Erythroblast (primary cell): Measurements from ENCODE around the gene MAPK8.
A peak's percentile ranks its signal among the peaks of the same experiment; 100 is the strongest.

Experiments
- DNase-seq, 2 experiments: peaks; one replicate each; lab custom pipeline; 2025; lab: John Stamatoyannopoulos, UW
- GATA1 ChIP-seq: IDR thresholded peaks from 2 replicates; pipeline ENCODE4 v1.6.1; 2011; ENCODE audit warnings: low read depth, mild to moderate bottlenecking, control low read depth, low read length, moderate library complexity
- POLR2A ChIP-seq: IDR thresholded peaks from 2 replicates; pipeline ENCODE4 v1.6.1; 2011; ENCODE audit warnings: mild to moderate bottlenecking, low read length

MAPK8 gene

GRCh38 chr10:48459270-48460150, 153.0 kb downstream of the MAPK8 start:
- TF ChIP-seq GATA1 (no peak), POLR2A (no peak)
- DNase-seq, result no peak

DNA sequence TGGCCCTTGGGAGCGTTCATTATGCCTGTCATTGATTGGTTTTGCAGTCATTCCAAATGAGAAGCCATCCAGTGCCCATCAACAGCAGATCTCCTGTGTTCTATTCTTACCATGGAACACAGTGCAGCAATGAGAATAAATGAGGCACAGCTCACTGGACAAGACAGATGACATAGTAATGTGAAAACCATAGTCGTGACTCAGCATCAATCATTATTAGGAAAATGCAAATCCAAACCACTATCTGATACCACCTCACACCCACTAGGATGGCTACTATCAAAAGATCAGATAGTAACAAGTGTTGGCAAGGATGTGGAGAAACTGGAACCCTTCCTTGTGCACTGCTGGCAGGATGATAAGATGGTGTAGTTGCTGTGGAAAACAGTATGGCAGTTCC, 153.7 kb downstream of the MAPK8 start:
- TF ChIP-seq POLR2A (no peak), GATA1 (no peak)
- DNase-seq, result peak in 1 of 2 experiments; percentile 39

DNA sequence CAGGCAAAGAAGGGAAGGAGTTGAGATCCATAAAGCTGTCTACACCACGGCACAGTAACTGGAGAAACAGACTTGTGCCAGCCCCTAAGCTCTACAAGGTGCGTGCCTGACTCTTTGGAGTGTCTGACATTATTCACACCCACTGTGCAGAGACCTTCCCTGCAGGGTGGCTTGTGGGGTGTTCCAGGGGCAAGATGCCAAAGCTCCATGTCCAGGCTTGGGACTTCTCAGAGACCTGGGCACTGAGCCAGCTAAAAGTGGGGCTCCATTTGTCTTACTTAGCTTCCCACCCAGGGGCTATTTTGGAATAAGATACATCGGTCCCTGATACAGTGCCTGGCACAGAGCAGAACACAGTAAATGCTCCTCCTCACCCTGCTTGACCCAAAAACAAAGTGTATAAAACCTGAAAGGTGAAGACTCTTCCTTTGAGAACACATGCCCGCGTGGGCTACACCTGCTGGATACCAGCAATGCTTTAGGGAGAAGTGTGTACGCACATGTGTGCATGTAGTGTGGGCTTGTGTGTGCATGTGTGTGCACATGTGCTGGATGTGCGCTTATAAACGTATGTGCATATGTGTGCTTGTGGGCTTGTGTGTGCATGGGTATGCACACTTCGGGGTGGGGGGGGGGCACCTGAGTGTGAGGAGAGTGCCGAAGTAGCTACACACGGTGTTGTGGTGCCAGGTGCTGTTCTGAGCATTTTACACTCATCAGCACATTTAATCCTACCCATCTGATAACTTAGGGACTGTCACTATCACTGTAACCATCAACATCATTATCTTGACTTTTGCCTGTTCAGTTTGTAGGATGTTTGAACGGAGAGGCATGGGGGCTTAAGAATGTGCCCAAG, 155.4 kb downstream of the MAPK8 start:
- DNase-seq, result no peak

DNA sequence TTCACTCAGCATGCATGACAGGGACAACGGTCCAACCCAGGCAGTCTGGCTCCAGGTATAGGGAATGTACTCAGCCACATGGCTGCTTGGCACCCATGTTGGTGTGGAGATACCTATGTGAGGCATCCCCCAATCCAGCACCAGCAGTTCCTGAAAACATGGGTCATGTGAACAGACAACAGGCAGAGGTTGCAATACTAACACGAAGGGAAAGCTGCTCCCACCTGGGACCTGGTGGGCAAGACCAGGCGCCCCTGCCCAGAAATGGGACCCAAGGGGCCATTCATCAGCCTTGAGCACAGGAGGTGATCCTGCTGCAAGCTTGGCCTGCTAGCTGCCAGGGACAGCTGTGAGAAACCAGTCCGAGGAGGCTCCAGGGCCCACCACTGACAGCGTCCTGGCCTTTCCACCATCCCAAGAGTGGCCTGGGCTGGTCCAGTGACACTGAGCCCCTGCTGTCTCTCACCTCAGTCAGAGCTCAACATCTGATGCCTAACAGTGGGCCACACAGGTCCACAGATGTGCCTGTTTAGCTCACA, 156.1 kb downstream of the MAPK8 start:
- TF ChIP-seq POLR2A (no peak), GATA1 (no peak)
- DNase-seq, result no peak

More for the DNA sequence above, 155.4 kb downstream of the MAPK8 start:
- TF ChIP-seq GATA1 (no peak), POLR2A (no peak)

GRCh38 chr10:48463318-48464003, 157.0 kb downstream of the MAPK8 start:
- peak; percentile 54 to 68 for DNase-seq

GRCh38 chr10:48464121-48464870, 157.8 kb downstream of the MAPK8 start:
- DNase-seq, result no peak
- no peak for TF ChIP-seq GATA1
- TF ChIP-seq POLR2A, result no peak

More at GRCh38 chr10:48463318-48464003, 157.0 kb downstream of the MAPK8 start:
- TF ChIP-seq POLR2A, result no peak
- TF ChIP-seq GATA1, result no peak

DNA sequence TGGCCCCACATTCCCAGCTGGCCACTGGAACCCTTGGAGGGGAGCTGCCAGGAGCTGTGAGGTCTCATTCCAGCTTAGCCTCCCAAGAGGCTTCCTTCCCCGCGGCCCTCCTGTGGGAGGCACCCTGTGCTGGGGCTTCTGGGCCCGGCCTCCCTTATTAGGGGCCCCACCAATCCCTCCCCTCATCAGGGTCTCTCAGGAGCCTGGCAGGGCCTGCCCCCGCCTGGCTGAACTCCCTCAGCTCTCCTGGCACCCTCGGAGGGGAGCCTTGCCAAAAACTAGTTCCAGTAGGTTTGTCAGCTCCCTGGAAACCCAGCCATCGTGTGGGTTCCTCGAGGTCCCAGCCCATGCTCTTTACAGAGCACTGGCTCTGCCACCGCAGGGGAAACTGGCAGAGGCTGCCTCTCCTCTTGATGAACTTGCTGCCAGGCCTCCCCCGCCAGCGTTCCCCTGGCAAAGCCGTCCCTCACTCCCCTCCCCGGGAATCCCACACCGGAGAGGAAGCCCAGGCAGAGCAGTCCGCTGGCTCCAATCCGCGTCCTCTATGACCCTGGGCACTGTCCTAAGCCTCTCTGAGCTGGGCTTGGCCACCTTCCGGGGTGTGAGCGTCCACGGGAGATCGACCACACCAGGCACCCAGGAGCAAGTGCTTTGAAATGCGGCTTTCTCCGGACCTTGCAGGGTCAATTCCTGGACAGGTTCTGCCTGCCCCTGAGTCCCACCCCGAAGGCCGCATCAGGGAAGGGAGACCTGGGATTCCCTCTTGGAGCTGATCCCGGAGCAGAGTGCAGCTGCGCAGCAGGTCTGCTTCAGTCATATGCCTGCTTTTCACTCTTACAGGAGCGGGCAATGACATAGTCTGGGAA, 158.6 kb downstream of the MAPK8 start:
- TF ChIP-seq GATA1 (no peak), POLR2A (no peak)
- no peak for DNase-seq

- TF ChIP-seq POLR2A (no peak), GATA1 (no peak)
- DNase-seq, result no peak
These were observed 159.5 kb downstream of the MAPK8 start for GRCh38 chr10:48465860-48466521.

DNA sequence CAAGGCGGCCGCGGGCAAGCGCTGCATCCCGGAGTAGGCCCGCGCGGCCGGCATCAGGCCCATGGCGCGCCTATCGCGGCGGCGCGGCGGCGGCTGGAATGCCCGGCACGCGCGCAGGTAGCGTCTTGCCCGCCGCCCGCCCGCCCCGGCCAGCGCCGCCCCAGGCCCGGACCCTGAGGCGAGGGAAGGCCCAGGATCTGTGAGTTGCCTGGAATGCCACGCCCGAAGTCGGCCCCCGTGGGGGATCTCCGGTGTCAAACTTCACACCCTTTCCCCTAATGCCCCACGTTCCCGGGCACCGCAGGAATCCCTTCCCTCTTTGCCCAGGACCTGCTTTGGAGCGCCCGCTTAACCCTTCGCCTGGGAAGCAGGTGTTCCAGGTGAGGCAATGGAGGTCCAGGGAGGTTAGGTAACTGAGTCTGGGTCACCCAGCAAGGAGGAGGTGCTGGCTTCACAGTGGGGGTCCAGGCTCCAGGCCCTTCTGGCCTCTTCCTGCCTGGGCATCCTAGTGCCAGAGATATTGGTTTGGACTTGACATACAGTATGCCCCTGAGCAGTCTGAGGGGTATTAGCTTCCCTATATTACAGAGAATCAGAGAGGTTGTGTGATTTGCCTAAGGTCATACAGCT, 160.2 kb downstream of the MAPK8 start:
- TF ChIP-seq POLR2A (no peak), GATA1 (no peak)
- DNase-seq, result no peak

DNA sequence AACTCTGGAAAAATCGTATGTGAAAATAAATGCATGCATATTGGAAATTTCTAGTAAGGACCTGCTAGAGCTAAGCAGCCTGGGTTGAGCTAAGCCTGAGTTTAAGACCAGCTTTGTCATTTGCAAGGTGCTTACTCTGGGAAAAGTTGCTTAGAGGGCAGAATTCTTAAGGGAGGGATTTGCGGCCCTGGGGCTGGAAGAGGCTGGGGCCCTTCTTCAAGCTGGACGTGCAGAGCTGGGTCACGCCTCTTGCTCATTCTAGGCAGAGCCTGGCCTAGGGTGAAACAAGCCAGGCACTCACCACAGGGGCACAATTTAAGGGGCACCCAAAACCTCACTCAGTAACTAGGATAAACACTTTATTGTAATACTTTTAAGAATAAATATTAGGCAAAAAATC, 161.2 kb downstream of the MAPK8 start:
- no peak for DNase-seq
- TF ChIP-seq GATA1 (no peak), POLR2A (no peak)

DNA sequence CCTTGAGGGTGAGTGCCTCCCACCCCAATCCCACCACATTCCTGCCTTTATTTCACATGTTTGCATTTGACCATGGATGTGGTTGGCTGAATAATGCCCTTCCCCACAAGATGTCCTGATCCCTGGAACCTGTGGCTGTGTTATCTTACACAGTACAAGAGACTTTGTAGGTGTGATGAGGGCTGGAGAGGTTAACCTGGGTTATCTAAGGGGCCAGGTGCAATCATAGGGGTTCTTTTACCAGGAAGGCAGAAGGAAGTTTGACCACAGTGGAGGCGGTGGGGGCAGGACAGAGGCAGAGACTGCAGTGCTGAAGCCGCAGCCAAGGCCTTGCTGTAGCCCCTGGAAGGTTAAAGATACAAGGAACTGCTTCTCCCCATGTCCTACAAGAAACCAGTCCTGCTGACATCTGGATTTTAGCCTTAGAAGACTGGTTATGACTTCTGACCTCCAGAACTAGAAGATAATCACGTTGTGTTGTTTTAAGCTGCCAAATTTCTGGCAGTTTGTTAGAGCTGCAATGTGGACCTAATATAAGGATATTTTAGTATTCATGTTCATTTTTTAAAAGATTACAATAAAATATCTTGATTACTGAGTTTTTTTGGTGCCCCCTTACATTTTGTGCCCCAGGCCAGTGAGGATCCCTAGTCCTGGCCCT, 161.8 kb downstream of the MAPK8 start:
- TF ChIP-seq POLR2A (no peak), GATA1 (no peak)
- peak in 1 of 2 experiments; percentile 32 for DNase-seq
